Renal pelvis (tissue), 12 donors: Measurements from ENCODE around the gene NOMO2. TPM values are rescaled to one million over a fixed set of nuclear protein-coding genes. Genes with fewer than 3 reads are reported as not detected.
"Not testable (repeated sequence)": the region's sequence is repeated elsewhere in the genome, so short reads cannot be mapped to it uniquely, and the experiment has no call there.

ENCODE experiments used
- DNase-seq: peaks from one replicate; pipeline ENCODE4 v3.0.0-alpha.2; 2013
- long read RNA-seq, 16 experiments: transcript quantifications; one replicate each; lab custom pipeline, GENCODE V29; 2026
- polyA plus RNA-seq, 3 donors: library from polyadenylated mRNA; unstranded; fragments of 120-200 nt; gene quantifications; one replicate each; pipeline ENCODE4 v1.2.1, GENCODE V29; 2013; ENCODE audit not compliant: insufficient read length in 3 of 3

NOMO2 gene, protein sequence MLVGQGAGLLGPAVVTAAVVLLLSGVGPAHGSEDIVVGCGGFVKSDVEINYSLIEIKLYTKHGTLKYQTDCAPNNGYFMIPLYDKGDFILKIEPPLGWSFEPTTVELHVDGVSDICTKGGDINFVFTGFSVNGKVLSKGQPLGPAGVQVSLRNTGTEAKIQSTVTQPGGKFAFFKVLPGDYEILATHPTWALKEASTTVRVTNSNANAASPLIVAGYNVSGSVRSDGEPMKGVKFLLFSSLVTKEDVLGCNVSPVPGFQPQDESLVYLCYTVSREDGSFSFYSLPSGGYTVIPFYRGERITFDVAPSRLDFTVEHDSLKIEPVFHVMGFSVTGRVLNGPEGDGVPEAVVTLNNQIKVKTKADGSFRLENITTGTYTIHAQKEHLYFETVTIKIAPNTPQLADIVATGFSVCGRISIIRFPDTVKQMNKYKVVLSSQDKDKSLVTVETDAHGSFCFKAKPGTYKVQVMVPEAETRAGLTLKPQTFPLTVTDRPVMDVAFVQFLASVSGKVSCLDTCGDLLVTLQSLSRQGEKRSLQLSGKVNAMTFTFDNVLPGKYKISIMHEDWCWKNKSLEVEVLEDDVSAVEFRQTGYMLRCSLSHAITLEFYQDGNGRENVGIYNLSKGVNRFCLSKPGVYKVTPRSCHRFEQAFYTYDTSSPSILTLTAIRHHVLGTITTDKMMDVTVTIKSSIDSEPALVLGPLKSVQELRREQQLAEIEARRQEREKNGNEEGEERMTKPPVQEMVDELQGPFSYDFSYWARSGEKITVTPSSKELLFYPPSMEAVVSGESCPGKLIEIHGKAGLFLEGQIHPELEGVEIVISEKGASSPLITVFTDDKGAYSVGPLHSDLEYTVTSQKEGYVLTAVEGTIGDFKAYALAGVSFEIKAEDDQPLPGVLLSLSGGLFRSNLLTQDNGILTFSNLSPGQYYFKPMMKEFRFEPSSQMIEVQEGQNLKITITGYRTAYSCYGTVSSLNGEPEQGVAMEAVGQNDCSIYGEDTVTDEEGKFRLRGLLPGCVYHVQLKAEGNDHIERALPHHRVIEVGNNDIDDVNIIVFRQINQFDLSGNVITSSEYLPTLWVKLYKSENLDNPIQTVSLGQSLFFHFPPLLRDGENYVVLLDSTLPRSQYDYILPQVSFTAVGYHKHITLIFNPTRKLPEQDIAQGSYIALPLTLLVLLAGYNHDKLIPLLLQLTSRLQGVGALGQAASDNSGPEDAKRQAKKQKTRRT
- 10 to 100 TPM; 45.2 to 74.4 (median 66.3) TPM for polyA plus RNA-seq
- long read RNA-seq, donor 1, full-length matches to known transcripts: 5 of 5 reads
- long read RNA-seq, donor 1, partial matches to known transcripts: 0 of 5 reads
- long read RNA-seq, donor 1, other reads (novel, unspliced or antisense): 0 of 5 reads
- long read RNA-seq, donor 2, full-length matches to known transcripts: 11 of 18 reads
- long read RNA-seq, donor 2, partial matches to known transcripts: 7 of 18 reads
- long read RNA-seq, donor 2, other reads (novel, unspliced or antisense): 0 of 18 reads
- long read RNA-seq, donor 3, full-length matches to known transcripts: 12 of 12 reads
- long read RNA-seq, donor 3, partial matches to known transcripts: 0 of 12 reads
- long read RNA-seq, donor 3, other reads (novel, unspliced or antisense): 0 of 12 reads
- long read RNA-seq, donor 4, full-length matches to known transcripts: 7 of 16 reads
- long read RNA-seq, donor 4, partial matches to known transcripts: 9 of 16 reads
- long read RNA-seq, donor 4, other reads (novel, unspliced or antisense): 0 of 16 reads
- long read RNA-seq, donor 5, full-length matches to known transcripts: 4 of 4 reads
- long read RNA-seq, donor 5, partial matches to known transcripts: 0 of 4 reads
- long read RNA-seq, donor 5, other reads (novel, unspliced or antisense): 0 of 4 reads
- long read RNA-seq, donor 6, full-length matches to known transcripts: 1 of 1 reads
- long read RNA-seq, donor 6, partial matches to known transcripts: 0 of 1 reads
- long read RNA-seq, donor 6, other reads (novel, unspliced or antisense): 0 of 1 reads
- long read RNA-seq, donor 7, full-length matches to known transcripts: 5 of 10 reads
- long read RNA-seq, donor 7, partial matches to known transcripts: 5 of 10 reads
- long read RNA-seq, donor 7, other reads (novel, unspliced or antisense): 0 of 10 reads
- long read RNA-seq, donor 8, full-length matches to known transcripts: 7 of 7 reads
- long read RNA-seq, donor 8, partial matches to known transcripts: 0 of 7 reads
- long read RNA-seq, donor 8, other reads (novel, unspliced or antisense): 0 of 7 reads
- long read RNA-seq, donor 9, full-length matches to known transcripts: 8 of 19 reads
- long read RNA-seq, donor 9, partial matches to known transcripts: 11 of 19 reads
- long read RNA-seq, donor 9, other reads (novel, unspliced or antisense): 0 of 19 reads
- long read RNA-seq, donor 10, full-length matches to known transcripts: 3 of 3 reads
- long read RNA-seq, donor 10, partial matches to known transcripts: 0 of 3 reads
- long read RNA-seq, donor 10, other reads (novel, unspliced or antisense): 0 of 3 reads
- long read RNA-seq, donor 11, full-length matches to known transcripts: 4 of 4 reads
- long read RNA-seq, donor 11, partial matches to known transcripts: 0 of 4 reads
- long read RNA-seq, donor 11, other reads (novel, unspliced or antisense): 0 of 4 reads
- long read RNA-seq, donor 12, full-length matches to known transcripts: 7 of 17 reads
- long read RNA-seq, donor 12, partial matches to known transcripts: 10 of 17 reads
- long read RNA-seq, donor 12, other reads (novel, unspliced or antisense): 0 of 17 reads
- long read RNA-seq, donor 13, full-length matches to known transcripts: 2 of 2 reads
- long read RNA-seq, donor 13, partial matches to known transcripts: 0 of 2 reads
- long read RNA-seq, donor 13, other reads (novel, unspliced or antisense): 0 of 2 reads
- long read RNA-seq, donor 14: 0 reads
- long read RNA-seq, donor 15: 0 reads
- long read RNA-seq, donor 16, full-length matches to known transcripts: 3 of 8 reads
- long read RNA-seq, donor 16, partial matches to known transcripts: 5 of 8 reads
- long read RNA-seq, donor 16, other reads (novel, unspliced or antisense): 0 of 8 reads

- peak; percentile 3 for DNase-seq
Measured at GRCh38 chr16:18561727-18562314, at the start of gene NOMO2. Gene NOMO2, minus strand, starts transcription at chr16:18562097. Its CDS starts 57 bp downstream, at chr16:18562040.

DNA sequence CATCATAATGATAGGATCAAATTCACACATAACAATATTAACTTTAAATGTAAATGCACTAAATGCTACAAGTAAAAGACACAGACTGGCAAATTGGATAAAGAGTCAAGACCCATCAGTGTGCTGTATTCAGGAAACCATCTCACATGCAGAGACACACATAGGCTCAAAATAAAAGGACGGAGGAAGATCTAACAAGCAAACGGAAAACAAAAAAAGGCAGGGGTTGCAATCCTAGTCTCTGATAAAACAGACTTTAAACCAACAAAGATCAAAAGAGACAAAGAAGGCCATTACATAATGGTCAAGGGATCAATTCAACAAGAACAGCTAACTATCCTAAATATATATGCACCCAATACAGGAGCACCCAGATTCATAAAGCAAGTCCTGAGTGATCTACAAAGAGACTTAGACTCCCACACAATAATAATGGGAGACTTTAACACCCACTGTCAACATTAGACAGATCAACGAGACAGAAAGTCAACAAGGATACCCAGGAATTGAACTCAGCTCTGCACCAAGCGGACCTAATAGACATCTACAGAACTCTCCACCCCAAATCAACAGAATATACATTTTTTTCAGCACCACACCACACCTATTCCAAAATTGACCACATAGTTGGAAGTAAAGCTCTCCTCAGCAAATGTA, 48.4 kb upstream of the NOMO2 start:
- DNase-seq: not testable (repeated sequence)

- not testable (repeated sequence) for DNase-seq
Measured at GRCh38 chr16:18608271-18608670, 46.4 kb upstream of the NOMO2 start.

DNA sequence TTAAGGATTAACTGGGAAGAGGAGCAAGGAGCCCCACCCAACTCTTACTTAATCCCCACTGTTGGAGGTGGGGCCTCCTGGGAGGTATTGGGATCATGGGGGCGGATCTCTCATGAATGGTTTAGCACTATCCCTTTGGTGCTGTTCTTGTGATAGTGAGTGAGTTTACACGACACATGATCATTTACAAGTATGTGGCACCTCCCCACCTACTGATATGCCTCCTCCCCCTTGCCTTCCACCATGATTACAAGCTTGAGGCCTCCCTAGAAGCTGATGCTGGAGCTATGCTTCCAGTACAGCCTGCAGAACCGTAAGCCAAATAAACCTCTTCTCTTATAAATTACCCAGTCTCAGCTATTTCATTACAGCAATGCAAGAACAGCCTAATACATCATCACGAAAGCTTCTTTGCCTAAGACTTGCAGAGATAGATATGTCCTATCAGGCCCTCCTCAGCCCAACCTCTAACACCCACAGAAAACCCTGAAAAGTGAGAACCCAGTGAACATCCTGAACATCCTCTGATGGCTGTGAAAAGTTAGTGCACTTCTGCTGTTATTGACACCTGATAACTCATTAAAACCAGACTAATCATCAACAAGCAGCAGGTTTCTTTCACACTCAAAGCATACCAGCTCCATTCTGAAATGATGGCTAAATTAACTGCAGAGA, 41.8 kb upstream of the NOMO2 start:
- DNase-seq: not testable (repeated sequence)

GRCh38 chr16:18598582-18598981, 36.7 kb upstream of the NOMO2 start:
- DNase-seq: not testable (repeated sequence)

GRCh38 chr16:18597734-18598133, 35.8 kb upstream of the NOMO2 start:
- DNase-seq: not testable (repeated sequence)

DNA sequence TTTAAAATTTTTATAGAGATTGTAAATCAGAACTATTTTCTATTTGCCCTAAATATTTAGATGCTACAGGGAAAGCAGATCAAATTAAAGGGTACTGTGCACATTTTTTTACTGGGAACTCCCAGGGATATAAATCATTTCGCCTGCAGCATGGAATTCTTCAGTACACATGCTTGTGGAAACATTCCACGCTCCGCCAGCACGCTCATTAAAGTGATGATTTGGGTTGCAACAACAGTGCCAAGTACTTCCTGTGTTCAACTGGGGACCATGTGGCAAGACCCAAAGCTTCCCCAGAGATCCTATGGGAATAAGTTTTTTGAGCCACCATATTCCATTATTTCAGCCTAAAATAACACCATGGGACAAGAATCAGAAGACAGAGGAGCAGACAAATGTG, 35.4 kb upstream of the NOMO2 start:
- DNase-seq: peak; percentile 60

DNA sequence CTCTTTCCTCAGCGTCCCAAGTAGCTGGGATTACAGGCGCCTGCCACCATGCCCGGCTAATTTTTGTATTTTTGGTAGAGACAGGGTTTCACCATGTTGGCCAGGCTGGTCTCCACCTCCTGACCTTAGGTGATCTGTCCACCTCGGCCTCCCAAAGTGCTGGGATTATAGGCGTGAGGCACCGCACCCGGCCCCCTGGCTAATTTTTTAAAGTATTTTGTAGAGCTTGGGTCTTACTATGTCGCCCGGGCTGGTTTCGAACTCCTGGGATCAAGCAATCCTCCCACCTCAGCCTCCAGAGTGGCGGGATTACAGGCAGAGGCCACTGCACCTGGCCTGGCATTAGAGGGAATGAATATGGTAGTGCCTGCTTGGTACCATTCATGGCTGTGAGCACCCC, 33.9 kb upstream of the NOMO2 start:
- DNase-seq: not testable (repeated sequence)

DNA sequence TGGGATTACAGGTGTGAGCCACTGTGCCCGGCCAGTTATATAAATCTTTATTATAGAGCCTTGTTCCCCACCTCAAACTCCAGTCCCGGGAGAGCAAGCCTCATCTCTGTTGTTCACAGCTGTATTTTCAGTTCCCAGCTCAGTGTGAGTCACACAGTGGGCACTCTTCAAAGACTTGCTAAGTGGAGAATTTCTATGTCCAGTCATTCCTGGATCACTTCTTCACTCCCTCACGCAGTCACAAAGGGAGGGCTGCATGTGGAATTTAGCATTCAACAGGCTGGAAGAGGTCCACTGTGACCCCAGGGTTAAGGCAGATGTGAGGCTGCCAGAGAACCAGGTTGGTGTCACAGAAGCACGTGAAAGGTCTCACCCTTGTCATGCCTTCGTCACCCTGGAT, 33.0 kb upstream of the NOMO2 start:
- not testable (repeated sequence) for DNase-seq

DNA sequence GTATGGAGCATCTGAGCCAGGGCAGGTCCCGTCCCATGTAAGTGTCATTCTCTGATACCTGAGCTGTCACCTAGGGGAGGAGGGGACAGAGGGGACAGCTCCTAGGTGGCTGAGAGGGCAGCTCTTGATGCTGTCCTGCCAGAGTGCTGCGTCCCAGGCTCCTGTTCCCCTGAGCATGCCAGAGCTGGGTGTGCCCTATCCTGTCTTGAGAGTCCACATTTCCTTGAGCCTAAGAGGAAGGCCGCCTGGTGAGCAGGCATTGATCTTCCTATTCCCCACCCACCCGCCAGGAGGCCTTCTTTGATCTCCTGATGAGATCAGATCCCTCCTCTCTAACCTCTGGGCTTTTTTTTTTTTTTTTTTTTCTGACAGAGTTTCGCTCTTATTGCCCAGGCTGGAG, 32.0 kb upstream of the NOMO2 start:
- DNase-seq: not testable (repeated sequence)

GRCh38 chr16:18592982-18593381, 31.1 kb upstream of the NOMO2 start:
- DNase-seq: not testable (repeated sequence)

GRCh38 chr16:18591908-18592307, 30.0 kb upstream of the NOMO2 start:
- not testable (repeated sequence) for DNase-seq

- not testable (repeated sequence) for DNase-seq
Measured at GRCh38 chr16:18591441-18591840, 29.5 kb upstream of the NOMO2 start.

DNA sequence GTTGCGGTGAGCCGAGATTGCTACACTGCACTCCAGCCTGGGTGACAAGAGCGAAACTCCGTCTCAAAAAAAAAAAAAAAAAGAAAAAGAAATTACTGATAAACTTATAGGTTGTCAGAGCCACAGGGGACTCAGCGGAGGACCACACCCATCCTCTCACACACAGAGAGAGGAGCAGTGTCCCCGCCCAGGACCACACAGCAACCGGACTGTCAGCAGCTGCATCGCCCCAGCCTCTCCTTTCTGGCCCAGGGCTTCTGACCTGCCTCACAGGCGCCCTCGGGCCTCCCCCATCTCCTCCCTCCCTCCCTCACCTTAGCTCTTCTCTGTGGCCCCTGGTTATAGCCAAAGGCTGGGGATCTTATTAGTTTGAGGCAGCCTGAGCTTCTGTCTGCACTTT, 27.9 kb upstream of the NOMO2 start:
- DNase-seq: not testable (repeated sequence)

DNA sequence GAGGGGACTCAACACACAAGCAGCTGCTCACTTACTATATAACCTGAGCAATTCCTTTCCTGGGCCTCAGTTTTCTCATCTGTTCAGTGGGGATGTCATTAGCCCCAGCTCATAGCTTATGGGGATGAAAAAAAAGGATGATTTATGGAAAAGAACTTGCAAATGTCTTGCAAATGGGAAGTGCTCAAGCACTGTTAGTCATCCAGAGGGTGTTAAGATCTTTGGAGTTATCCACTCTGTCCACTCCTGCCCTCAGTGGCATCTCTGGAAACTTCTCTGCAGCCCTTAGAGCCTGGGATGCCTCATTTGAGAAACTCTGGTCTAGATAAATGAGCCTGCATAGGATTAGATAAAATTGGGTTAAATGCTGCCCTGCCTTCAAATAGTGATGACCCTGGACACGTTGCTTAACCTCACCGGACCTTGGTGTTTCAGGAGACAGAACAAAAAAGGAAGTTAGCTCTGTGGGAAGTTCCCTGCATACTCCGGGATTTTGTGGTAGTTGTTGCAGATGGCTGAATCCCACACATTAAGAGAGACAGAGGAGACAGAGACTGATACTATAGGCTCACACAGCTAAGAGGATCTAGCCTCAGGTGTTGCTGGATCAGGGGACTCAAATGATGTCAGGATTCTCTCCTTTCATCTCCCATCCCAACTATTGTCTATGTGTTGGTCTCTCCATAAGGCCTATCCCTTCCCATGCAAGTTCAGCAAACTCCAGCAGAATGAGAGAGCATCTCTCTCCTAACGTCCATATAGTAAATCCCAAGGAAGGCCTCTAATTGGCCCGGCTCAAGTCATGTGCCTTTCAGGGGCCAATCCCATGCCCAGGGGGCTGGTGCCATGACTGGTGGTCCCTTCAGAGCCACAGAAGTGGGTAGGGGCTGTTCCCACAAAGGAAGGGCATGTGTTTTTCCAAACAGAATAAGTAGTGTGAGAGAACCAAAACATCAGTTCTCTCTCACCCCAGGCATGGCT, 25.0 kb upstream of the NOMO2 start:
- DNase-seq: not testable (repeated sequence)
